Stimulated activated naive B cell treated with anti-CD40 and anti-IgM and Interleukin-4, amounts not matched to agents 10 μg/mL and 1 μg/mL and 100 μg/mL, for 72 hours (primary cell): ENCODE measurements around the gene ZNF286A.
"Not testable (repeated sequence)": the region's sequence is repeated elsewhere in the genome, so short reads cannot be mapped to it uniquely, and the experiment has no call there.

Experiments used
- ATAC-seq, 2 donors: fragments of 150-1000 bp; cut with Tn5 transposase; replicated peaks; 2 replicates each; pipeline ENCODE4 v1.10.0; 2021; ENCODE audit warnings: moderate library complexity in 1 of 2
- DNase-seq: peaks from one replicate; pipeline ENCODE4 v3.0.0; 2021
- H3K27ac Mint-ChIP-seq: one replicate; pipeline ENCODE4 v1.8.0; 2022; ENCODE audit warnings: mild to moderate bottlenecking, mixed read lengths
- H3K27me3 Mint-ChIP-seq, 2 donors: one replicate each; pipeline ENCODE4 v1.8.0; 2022; ENCODE audit warnings: mixed read lengths in 2 of 2
- H3K36me3 Mint-ChIP-seq, 2 donors: one replicate each; pipeline ENCODE4 v1.8.0; 2022; ENCODE audit warnings: mixed read lengths in 2 of 2, mild to moderate bottlenecking in 1 of 2
- H3K4me1 Mint-ChIP-seq, 2 donors: one replicate each; pipeline ENCODE4 v1.8.0; 2022; ENCODE audit warnings: mixed read lengths in 2 of 2, mild to moderate bottlenecking in 1 of 2
- H3K4me3 Mint-ChIP-seq, 2 donors: one replicate each; pipeline ENCODE4 v1.8.0; 2022; ENCODE audit warnings: mild to moderate bottlenecking in 2 of 2, mixed read lengths in 2 of 2, moderate library complexity in 1 of 2
- H3K9me3 Mint-ChIP-seq, 2 donors: one replicate each; pipeline ENCODE4 v1.8.0; 2022; ENCODE audit warnings: mixed read lengths in 2 of 2, mild to moderate bottlenecking in 1 of 2

ZNF286A gene

GRCh38 chr17:15663691-15664090, 35.9 kb upstream of the ZNF286A start:
- no peak for DNase-seq
- ATAC-seq: no peak
- Mint-ChIP-seq H3K9me3 (no peaks in the 10 kb centered on the region), H3K4me3 (no peak overlapping the region), H3K4me1 (peaks cover 2 to 10% of the 10 kb centered on the region in 2 donors), H3K27me3 (no peaks in the 10 kb centered on the region), H3K36me3 (peaks cover 52 to 55% of the 10 kb centered on the region in 2 donors), H3K27ac (no peak overlapping the region)

- peaks cover 31 to 44% of the 10 kb centered on the region in 2 donors for H3K36me3 Mint-ChIP-seq
- not testable (repeated sequence) for H3K4me1 Mint-ChIP-seq, ATAC-seq, DNase-seq, H3K9me3 Mint-ChIP-seq, H3K4me3 Mint-ChIP-seq, H3K27me3 Mint-ChIP-seq, H3K27ac Mint-ChIP-seq
These were observed 30.0 kb upstream of the ZNF286A start for GRCh38 chr17:15669526-15669925.

- H3K4me1 Mint-ChIP-seq, H3K9me3 Mint-ChIP-seq, DNase-seq, H3K27ac Mint-ChIP-seq, H3K27me3 Mint-ChIP-seq, ATAC-seq, H3K4me3 Mint-ChIP-seq: not testable (repeated sequence)
- H3K36me3 Mint-ChIP-seq: peaks cover 36 to 52% of the 10 kb centered on the region in 2 donors
These were observed 24.9 kb upstream of the ZNF286A start for GRCh38 chr17:15674640-15675039.

- H3K9me3 Mint-ChIP-seq, ATAC-seq, H3K27me3 Mint-ChIP-seq, H3K4me3 Mint-ChIP-seq, H3K27ac Mint-ChIP-seq, H3K4me1 Mint-ChIP-seq, DNase-seq: not testable (repeated sequence)
- H3K36me3 Mint-ChIP-seq: peaks cover 38 to 51% of the 10 kb centered on the region in 2 donors
These were observed 23.6 kb upstream of the ZNF286A start for GRCh38 chr17:15675991-15676390.

GRCh38 chr17:15683135-15683534, 16.4 kb upstream of the ZNF286A start:
- H3K36me3 Mint-ChIP-seq: peaks cover 15 to 31% of the 10 kb centered on the region in 2 donors
- H3K4me1 Mint-ChIP-seq: peaks cover 27 to 45% of the 10 kb centered on the region in 2 donors
- peak overlapping the region; percentile 83 for H3K27ac Mint-ChIP-seq
- not testable (repeated sequence) for DNase-seq, H3K27me3 Mint-ChIP-seq, ATAC-seq, H3K9me3 Mint-ChIP-seq
- peak overlapping the region; percentile 95 to 97 for H3K4me3 Mint-ChIP-seq

- peak; percentile 91 to 93 for ATAC-seq
- peak within 1 kb of the TSS; percentile 95 to 97 for H3K4me3 Mint-ChIP-seq
- H3K36me3 Mint-ChIP-seq: peaks cover 11 to 28% of the 10 kb centered on the region in 2 donors
- H3K27me3 Mint-ChIP-seq, H3K9me3 Mint-ChIP-seq: not testable (repeated sequence)
- peak within 1 kb of the TSS; percentile 98 for H3K27ac Mint-ChIP-seq
- DNase-seq: peak; percentile 71
- H3K4me1 Mint-ChIP-seq: peaks cover 25 to 45% of the 10 kb centered on the region in 2 donors
These were observed 15.6 kb upstream of the ZNF286A start, which contains the start of gene TRIM16 for GRCh38 chr17:15683824-15684478. TRIM16 (minus strand) TSS chr17:15684311; CDS start chr17:15651609, 32,702 bp downstream.

GRCh38 chr17:15687494-15687893, 12.1 kb upstream of the ZNF286A start:
- H3K27me3 Mint-ChIP-seq, H3K4me3 Mint-ChIP-seq, H3K9me3 Mint-ChIP-seq, DNase-seq: not testable (repeated sequence)
- H3K27ac Mint-ChIP-seq: peak overlapping the region; percentile 56
- peaks cover 16 to 29% of the 10 kb centered on the region in 2 donors for H3K4me1 Mint-ChIP-seq
- peak in 1 of 2 donors; percentile 15 for ATAC-seq
- peaks cover 0 to 15% of the 10 kb centered on the region in 2 donors for H3K36me3 Mint-ChIP-seq

- not testable (repeated sequence) for H3K36me3 Mint-ChIP-seq, ATAC-seq, H3K27ac Mint-ChIP-seq, H3K27me3 Mint-ChIP-seq, H3K9me3 Mint-ChIP-seq, DNase-seq, H3K4me1 Mint-ChIP-seq
- peak overlapping the region; percentile 83 to 84 for H3K4me3 Mint-ChIP-seq
These were observed 585 bp upstream of the ZNF286A start for GRCh38 chr17:15698967-15699366.

- H3K27ac Mint-ChIP-seq: peak overlapping the region; percentile 87
- not testable (repeated sequence) for H3K4me1 Mint-ChIP-seq, H3K9me3 Mint-ChIP-seq, DNase-seq, H3K27me3 Mint-ChIP-seq
- peak; percentile 8 to 17 for ATAC-seq
- H3K4me3 Mint-ChIP-seq: peak overlapping the region; percentile 83 to 84
- peaks cover 6 to 14% of the 10 kb centered on the region in 2 donors for H3K36me3 Mint-ChIP-seq
These were observed 385 bp downstream of the ZNF286A start for GRCh38 chr17:15699937-15700336.

GRCh38 chr17:15704239-15704638, 4.7 kb downstream of the ZNF286A start:
- ATAC-seq, DNase-seq, H3K27ac Mint-ChIP-seq, H3K27me3 Mint-ChIP-seq, H3K4me1 Mint-ChIP-seq, H3K9me3 Mint-ChIP-seq, H3K4me3 Mint-ChIP-seq: not testable (repeated sequence)
- peaks cover 34 to 50% of the 10 kb centered on the region in 2 donors for H3K36me3 Mint-ChIP-seq

GRCh38 chr17:15704813-15705212, 5.3 kb downstream of the ZNF286A start:
- not testable (repeated sequence) for H3K27ac Mint-ChIP-seq, DNase-seq, H3K4me3 Mint-ChIP-seq, H3K27me3 Mint-ChIP-seq, ATAC-seq, H3K4me1 Mint-ChIP-seq
- peaks cover 8 to 13% of the 10 kb centered on the region in 2 donors for H3K9me3 Mint-ChIP-seq
- peaks cover 35 to 56% of the 10 kb centered on the region in 2 donors for H3K36me3 Mint-ChIP-seq

GRCh38 chr17:15708879-15709278, 9.3 kb downstream of the ZNF286A start:
- Mint-ChIP-seq H3K9me3 (peaks cover 8 to 13% of the 10 kb centered on the region in 2 donors), H3K36me3 (peaks cover 40 to 66% of the 10 kb centered on the region in 2 donors)
- not testable (repeated sequence) for H3K4me3 Mint-ChIP-seq, H3K27ac Mint-ChIP-seq, H3K4me1 Mint-ChIP-seq, ATAC-seq, H3K27me3 Mint-ChIP-seq, DNase-seq

- not testable (repeated sequence) for DNase-seq, H3K27me3 Mint-ChIP-seq, H3K9me3 Mint-ChIP-seq, H3K4me1 Mint-ChIP-seq, ATAC-seq
- peak overlapping the region; percentile 47 for H3K27ac Mint-ChIP-seq
- peak overlapping the region in 1 of 2 donors; percentile 25 for H3K4me3 Mint-ChIP-seq
- H3K36me3 Mint-ChIP-seq: peaks cover 27 to 44% of the 10 kb centered on the region in 2 donors
These were observed 17.3 kb downstream of the ZNF286A start for GRCh38 chr17:15716601-15717563.

GRCh38 chr17:15730535-15730934, 31.0 kb downstream of the ZNF286A start:
- not testable (repeated sequence) for H3K27ac Mint-ChIP-seq, ATAC-seq, H3K4me1 Mint-ChIP-seq, H3K27me3 Mint-ChIP-seq, H3K9me3 Mint-ChIP-seq, H3K36me3 Mint-ChIP-seq, H3K4me3 Mint-ChIP-seq, DNase-seq
